Cerebellar cortex (tissue), 1 donor: ENCODE data around the gene NR3C1.

ENCODE experiments used
- DNase-seq: peaks from one replicate; pipeline ENCODE4 v3.0.0-alpha.2; 2015; ENCODE audit warnings: low spot score

The NR3C1 gene

DNA sequence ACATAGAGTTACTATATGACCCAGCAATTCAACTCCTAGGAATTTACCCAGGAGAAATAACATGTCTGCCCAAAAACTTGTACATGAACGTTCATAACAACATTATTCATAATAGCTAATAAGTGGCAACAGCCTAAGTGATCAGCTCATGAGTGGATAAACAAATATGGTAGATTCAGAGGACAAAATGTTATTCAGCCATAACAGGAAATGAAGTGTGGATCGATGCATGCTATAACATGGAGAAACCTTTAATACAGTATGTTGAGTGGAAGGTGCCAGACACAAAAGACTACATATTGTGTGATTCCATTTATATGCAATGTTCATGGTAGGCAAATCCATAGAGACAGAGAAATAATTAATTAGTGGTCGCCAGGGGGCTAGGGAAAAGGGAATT is 22.3 kb upstream of the NR3C1 start:
- no peak for DNase-seq

DNA sequence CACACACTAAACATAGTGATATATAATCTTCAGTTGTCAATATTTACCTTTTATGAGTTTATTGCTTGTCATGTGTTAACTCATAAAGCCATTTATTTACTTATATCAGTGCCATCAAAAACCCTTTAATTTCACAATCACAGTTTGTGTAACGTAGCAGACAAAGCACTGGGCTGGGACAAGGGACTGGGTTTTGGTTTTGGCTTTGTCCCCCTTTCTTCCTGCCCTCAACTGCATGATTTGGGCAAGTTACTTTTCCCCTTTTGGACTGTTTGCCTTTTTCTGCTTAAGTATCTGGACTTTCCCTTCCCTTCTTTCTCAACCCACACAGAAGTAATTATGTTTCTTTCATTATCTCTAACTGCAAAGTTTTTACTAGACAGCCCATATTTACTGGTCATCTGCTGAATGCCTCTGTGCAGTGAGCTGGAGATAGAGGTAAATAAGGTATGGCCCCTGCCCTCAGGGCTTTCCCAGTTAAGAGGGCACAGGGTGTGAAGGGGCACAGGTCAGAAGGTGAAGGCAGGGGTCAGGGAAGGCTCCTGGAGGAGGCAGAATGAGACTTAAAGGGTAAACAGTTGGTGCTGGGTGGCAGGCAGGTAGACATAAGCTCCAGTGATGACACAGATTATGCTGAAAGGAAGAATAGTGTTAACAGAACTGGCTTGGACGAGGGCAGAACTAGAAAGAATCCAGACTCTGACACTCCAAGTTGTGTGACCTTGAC is 14.8 kb upstream of the NR3C1 start:
- no peak for DNase-seq

DNA sequence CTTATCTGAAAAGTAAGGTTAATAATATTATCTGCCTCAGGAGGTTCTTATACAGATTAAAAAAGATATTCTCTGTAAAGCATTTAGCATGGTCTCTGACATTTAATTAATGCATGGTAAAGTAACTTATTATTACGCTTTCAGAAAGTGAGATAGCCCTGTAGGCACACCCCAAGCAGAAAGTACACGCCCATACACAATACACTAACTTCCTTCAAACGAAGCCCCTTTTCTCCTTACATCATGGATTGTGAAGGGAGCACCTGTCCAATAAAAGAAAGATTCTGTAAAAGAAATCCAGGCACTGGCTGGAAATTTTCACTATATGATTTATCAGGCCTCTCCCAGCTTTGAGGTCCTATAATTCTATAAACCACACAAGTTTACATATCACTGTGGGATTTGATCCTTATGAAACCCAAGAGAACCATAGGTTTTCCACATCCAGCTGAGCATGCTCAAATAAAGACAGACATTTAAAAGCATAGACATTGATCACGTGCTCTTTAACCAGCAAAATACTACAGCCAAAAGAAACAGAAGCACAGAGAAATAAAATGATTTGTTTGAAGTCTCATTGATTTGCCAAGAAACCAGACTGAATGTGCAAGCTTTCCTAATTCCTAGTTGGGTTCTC is 14.1 kb upstream of the NR3C1 start:
- DNase-seq: no peak

DNA sequence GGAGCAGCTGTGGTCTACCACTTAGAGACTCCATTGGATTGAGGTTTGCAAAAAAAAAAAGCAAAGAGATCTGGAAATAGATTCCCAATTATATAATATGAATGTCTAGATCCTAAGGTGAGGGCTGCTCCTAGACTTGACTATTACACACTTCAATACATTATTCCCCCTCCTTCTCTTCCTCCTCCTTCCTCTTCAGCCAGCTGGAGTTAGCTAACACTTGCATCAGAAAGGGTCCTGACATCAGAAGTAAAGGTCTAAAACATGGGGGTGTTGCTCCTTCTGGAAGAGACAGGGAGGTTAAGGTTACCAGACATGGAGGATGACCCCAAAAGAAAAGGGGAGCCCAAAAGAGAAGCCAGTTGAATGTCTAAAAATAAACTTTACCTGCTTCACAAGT is 12.9 kb upstream of the NR3C1 start:
- no peak for DNase-seq

DNA sequence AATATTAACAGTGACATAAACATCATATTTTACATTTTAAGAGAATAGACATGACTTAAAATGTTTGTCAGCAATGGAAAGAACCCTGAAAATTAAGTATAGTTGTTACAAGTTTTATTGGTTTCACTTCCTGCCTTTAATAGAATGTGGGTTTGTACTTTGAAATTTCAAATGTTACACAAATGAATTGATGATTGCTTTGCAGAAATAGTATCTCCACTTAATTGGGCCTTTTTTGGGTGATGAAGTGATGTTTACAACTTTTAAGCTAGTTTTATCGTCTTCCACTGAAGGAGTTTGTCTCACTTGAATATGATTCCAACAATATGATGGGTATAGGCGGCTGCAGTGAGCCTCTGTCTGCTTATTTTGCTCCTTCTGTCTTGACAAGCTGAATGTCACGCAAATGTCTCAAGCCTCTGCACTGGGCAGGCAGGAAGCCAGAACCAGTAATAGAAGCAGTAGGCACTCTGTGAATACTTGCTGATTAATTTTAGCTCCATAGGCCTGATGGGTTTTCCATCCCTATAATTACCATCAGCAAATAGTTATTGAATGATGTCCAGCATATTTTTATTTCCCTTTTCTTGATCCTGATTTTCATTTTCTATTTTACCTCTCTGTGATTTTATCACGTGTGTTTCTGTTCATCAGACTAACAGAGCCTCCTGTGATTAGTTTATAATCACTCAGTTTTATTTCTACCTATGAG is 10.6 kb upstream of the NR3C1 start:
- DNase-seq: peak; percentile 24

DNA sequence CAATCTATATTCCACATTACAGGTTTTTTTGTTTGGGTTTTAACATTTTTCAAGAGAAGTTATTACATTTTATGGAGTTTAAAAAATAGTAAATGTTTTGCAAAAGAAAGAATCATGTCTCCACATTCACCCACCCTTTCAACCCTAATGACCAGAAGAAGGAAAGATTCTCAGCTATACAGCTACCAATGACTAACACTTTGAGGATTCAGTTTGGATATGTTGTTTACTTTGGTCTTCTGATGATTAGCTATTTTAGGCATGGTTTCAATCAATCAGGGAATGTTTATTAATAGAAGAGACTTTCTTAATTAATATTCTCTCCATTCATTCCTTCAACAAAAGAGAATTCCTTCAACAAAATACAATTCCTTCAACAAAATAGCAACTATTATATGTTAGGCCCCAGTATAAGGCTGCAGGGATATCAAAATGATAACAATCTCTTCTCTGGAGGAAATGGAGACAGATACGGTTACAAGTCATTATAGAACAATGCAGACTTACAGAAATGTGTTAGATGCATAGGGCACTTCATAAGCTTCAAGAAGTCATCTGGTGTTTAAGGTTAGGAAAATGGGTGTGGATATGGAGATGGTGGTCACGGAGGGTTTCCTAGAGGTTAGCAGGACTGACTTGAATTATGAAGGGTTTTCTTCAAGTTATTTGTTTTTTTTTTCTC is 9.3 kb upstream of the NR3C1 start:
- no peak for DNase-seq

DNA sequence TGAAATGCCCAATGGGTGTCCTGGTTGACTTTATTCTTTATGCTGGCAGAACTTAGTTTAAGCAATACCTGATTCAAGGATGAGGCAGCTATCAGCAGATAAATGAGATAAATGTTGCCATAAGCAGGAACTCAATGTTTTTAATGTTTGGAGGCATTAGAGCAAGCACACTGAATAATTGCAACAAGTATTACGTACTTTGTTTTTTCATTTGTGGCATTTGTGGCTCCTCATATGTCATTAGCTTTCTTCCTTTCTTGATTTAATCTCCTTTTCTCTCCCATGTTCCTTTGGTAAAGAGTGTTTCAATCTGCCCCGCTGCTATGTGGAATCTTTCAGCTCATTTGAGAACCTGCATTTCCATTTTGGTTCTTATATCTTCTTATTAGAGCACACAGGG is 6.4 kb upstream of the NR3C1 start:
- DNase-seq: no peak

DNA sequence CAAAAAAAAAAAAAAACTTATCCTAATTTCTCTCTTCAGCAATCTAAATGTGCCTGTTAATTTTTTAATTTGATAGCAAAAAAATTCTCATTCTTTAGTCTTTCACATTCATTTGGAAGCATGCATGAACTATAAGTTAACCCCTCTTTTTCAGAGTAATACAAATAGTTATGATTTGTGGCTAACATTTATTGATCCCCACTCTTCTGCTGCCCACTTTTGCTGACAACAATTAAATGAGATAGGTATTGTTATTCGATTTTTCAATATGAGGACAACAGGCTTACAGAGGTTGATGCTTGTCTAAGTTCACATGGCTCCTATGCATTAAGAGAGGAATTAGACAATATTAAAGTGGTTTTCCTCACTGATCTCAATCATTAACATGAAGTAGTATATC is 2.9 kb upstream of the NR3C1 start:
- DNase-seq: no peak

DNA sequence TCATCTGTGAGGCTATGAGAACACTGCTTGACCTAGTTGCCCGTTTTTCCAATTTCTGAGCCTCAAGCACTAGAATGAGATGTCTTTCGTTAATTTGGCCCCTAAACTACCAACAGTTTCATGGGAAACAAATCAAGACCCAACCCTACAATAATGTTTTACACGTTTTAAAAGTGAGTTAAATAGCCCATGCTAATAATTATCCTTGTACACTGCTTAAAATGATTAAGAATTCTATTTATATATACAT is 2.3 kb upstream of the NR3C1 start:
- no peak for DNase-seq

DNA sequence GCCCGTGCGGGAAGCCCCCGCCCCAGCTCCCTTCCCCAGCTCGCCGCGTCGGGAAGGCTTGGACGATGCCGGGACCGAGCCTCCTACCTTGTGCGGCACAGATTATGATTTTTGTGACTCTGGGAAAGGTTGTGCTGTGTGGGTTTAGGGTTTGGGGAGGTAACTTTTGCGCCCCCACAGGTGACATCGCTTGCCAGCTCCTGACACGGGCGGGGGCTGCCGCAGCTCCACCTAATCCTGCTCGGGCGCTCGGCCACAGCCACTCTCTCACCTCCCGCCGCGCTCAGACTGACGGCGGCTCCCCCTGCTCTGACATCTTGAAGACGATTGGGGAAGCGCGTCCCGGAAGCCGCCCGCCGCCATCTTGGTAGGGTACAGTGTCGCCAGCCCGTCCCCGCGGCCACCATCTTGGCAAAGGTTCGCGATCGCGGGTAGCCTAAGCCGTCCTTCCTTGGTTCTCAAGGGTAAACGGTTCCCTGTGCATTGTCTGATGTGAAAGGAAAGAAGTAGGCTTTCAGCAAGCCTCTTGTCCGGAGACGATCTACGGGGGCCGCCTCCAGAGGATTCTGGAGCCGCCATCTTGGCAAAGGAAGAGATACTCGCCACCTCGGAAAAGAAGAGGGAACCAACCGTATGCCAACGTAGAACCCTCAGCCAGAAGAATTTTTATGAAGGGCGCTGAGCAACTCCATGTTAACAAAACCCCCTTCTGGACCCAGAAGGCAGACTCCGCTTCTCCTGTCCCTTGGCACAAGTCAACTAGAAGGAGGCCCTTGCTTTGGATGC is 1.8 kb upstream of the NR3C1 start:
- peak; percentile 81 for DNase-seq

DNA sequence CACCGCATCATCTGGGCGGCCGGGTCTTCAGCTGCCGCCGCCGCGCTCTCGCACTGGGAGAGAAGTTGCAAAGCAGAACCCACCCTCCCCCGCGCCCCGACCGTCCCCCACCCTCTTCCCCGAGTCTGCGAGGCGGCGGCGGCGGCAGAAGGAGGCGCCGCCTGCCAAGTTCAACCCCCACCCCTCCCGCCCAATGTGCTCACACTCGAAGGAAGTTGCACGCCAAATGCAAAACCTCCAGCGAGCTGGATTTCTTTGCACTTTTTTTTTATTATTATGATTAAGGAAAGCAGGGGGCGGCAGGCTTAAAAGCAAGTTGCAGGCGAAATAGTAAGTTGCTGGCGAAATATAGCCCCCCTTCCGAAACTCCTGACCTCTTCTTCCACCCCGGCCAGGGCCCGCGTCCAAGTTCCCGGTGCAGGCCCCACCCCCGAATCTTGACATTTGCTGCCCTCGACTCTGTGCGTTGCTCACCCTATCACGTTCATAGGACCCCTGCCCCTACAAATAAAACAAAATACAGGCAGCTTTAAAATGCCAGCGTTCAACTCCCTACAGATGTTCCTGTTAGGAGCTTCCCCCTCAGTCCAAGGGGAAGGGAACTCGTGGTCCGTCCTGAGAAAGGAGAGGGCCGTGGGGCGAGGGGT is 1.1 kb upstream of the NR3C1 start:
- peak; percentile 38 for DNase-seq

DNA sequence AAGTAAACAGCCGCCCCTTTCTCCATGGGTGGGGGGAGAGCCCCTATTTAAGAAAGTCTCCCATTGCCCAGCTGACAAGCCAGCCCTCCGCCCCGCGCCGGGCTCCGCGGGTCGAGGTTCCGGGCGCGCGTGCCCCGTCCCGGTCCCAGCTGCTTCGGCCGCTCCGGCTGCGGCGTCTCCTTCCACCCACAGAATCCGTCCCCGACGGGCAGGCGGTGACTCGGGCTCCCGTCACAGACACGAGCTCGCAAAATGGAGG is 223 bp downstream of the NR3C1 start:
- peak; percentile 45 for DNase-seq

DNA sequence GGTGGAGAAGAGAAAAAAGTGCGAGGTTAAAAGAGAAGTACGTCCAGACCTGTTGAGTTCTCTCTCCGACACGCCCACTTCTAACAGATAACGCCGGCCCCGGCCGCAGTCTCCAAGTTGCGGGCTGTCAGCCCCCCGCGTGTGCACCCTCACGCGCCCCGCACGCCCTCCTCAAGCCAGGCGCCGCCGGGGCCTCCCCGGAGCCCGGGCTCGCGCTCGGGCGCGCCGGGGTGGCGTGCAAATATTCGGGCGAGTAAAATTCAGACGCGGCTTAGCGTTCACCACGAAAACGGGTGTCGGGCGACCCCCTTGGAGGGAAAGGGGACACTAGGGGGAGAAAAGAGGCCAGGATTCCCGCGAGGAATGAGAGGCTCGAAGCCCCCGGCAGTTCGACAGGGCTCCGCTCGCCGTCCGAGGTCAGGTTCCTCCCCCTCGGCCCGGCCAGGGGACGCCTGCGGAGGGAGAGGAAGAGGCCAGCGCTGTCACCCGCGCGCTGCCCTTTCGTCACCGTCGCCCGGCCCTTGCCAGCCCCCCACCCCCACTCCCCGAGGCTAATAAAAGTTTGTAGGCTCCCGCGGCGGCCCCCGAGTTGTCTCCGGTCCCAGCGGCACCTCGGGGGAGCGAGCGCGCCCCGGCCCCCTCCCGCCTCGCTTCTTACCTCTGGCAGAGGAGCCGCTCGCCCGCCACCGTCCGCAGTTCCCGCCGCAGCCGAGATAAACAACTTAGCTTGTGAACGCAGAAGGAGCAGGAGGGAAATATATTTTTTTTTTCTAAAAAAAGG is 743 bp downstream of the NR3C1 start:
- peak; percentile 35 for DNase-seq

DNA sequence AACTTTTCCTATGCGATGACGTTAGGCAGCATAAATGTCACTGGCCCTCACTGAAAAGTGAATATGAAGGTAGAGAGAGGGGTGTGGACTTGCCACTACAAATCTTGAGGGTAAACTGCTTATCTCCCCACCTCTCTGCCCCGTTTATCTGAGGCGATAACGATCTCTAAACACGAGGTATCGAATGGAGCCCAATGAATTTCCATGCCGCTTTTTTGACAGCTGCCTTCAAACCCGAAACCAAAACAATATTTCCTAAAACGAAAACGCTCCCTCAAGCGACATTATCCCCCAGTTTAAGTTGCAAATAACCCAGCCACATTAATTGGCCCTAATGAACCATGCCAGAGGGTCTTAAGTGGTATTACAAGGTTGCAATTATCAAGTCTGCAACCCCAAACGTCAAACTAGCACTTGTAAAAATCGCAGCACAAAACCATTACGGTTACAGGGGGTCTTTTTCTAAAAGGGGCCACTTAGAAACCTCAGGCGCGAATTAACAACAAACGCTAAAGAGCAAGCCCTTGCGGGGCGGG is 1.4 kb downstream of the NR3C1 start:
- DNase-seq: peak; percentile 52

DNA sequence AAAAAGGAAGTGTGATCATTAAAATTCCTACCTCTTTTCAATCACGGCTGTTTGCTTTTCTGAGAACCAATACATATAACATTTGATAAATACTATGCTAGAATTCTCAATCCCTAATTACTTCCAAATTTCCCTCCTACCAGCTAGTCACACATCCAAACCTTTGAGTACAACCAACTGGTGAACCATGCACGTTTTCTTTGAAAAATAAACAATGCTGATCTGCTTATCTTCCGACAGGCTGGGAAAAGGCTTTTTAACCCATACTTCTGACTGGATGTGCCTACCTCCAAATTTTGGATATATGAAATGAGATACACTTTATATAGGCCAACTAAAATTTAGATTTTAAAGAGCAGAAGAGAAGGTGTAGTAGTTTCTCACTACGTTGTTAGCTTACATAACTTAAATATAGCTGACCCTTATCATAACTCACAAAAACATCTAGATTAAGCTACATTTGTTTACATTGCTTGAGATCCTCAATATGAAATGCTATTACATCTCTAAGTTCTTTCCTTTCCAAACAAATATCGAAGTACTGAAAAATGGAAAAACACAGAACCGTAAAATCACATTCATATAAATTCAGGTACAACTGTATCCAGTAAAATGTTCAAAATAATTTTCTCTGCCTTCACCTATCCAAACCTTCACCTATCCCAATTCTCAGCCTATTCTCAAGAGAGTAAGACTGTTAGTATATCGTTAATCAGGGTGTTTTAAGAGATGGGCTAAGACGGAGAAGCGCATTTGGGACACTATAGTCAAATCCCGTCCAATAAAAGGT is 2.1 kb downstream of the NR3C1 start:
- DNase-seq: peak; percentile 43

DNA sequence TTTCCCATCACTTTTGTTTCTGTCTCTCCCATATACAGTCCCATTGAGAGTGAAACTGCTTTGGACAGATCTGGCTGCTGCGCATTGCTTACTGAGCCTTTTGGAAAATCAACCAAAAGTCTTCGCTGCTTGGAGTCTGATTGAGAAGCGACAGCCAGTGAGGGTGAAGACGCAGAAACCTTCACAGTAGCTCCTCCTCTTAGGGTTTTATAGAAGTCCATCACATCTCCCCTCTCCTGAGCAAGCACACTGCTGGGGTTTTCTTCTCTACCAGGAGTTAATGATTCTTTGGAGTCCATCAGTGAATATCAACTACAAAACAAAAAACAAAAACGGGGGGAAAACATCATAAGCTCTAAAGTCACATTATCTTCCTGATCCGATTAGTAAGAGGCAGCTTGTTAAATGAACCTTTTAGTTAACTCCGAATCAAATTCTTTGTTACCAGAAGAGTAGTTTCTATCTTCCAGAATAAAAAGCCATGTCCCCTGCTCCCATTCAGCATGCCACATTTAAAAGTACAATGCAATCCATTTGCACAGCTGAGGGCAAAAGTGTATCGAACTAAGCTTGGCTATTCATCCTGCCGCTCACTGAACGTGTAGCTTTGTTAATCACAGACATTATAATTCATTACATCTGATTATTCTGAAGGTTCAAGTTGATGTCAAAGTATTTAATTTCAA is 2.8 kb downstream of the NR3C1 start:
- DNase-seq: peak; percentile 81

DNA sequence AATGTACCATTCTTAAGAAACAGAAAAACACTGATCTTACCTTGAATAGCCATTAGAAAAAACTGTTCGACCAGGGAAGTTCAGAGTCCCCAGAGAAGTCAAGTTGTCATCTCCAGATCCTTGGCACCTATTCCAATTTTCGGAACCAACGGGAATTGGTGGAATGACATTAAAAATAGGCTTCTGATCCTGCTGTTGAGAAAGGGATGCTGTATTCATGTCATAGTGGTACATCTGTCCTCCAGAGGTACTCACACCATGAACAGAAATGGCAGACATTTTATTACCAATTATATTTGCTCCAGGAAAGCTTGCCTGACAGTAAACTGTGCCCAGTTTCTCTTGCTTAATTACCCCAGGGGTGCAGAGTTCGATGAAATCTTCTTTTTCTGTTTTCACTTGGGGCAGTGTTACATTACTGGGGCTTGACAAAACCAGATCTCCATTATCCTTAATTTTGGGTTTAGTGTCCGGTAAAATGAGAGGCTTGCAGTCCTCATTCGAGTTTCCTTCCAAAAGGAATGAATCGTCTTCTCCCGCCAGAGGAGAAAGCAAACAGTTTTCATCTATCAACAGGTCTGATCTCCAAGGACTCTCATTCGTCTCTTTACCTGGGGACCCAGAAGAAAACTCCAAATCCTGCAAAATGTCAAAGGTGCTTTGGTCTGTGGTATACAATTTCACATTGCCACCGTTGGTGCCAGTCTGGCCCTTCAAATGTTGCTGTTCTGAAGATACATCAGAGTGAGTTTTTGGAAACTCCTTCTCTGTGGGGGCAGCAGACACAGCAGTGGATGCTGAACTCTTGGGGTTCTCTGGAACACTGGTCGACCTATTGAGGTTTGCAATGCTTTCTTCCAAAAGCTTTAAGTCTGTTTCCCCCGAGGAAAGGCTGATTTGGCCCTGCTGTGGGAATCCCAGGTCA is 3.6 kb downstream of the NR3C1 start:
- peak; percentile 42 for DNase-seq

DNA sequence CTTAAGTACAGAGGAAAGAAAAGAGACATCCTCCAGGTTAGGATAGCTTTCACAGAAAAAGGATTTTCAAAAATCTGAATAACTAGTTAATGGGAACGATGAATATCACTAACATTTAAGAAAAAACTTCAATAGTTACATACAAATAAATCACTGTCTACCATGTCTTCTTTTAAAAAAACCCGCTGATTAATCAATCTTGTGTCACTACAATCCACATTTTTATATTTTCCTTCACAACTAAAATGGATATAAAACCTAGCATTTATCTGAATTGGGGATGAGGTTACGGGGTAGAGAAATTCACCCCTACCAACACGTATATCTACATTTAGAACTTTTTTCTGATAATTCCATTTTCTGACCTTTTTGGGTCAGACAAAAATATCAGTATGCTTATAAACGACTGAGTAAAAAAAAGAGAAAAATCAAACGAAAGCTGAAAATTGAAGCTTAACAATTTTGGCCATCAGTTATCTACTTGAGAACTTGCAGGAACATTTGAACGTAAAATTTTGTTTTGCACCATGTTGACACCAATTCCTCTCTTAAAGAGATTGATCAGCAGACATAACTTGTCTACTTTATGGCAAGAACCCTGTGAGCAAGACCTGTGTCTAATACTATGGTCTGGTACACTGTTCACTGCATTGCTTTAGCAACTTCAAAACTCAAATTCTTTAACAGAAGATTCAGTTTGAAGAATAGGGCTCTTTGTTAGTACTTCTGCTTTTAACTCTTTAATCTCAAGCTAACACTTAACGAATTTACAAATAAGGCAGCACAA is 4.8 kb downstream of the NR3C1 start:
- DNase-seq: peak; percentile 52
